ENCODE data around the gene PLK3.
"Not testable (repeated sequence)": the region's sequence is repeated elsewhere in the genome, so short reads cannot be mapped to it uniquely, and the experiment has no call there.

Gene PLK3

GRCh38 chr1:44788120-44788860, 11.9 kb upstream of the PLK3 start, which contains the start of gene BEST4:
Gene BEST4 (minus strand): TSS chr1:44788170. CDS start chr1:44787705, 465 bp downstream.
- no peak for DNase-seq

GRCh38 chr1:44790968-44791801, 9.0 kb upstream of the PLK3 start:
- DNase-seq = no peak

DNA sequence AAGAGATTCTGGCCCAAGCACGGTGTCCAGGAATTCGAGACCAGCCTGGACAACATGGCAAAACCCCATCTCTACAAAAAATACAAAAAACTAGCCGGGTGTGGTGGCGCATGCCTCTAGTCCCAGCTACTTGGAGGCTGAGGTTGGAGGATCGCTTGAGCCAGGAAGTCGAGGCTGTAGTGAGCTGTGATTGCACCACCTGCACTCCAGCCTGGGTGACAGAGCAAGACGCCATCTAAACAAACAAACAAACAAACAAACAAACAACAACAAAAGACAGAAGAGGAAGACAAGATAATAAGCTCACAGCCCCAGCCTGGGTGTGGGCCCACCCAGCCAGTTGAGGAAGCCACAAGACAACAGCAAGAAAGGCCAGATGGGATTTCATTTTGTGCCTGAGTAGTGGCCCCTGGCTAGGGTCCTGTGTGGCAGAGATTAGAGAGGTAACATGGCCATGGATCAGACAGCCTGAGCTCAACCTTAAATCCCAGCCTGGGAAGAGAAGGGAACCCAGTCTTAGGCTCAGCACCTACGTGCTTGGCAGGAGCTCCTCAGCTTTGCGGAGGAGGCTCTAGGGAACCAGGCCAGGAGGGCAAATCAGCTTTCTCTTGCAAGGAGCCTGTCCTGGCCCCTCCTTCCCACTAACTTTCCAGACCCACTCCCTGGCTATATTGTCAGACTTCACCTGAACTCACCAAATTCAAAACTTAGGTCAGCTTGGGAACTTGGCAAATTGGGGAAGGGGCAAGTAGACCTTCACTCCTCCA, 7.3 kb upstream of the PLK3 start:
- no peak for DNase-seq

DNA sequence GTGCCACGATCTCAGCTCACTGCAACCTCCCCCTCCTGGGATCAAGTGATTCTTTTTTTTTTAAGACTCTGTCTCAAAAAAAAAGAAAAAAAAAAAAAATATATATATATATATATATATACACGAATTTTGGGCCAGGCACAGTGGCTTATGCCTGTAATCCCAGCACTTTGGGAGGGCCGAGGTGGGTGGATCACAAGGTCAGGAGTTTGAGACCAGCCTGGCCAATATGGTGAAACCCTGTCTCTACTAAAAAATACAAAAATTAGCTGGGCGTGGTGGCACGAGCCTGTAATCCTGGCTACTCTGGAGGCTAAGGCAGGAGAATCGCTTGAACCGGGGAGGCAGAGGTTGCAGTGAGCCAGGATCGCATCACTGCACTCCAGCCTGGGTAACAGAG, 2.3 kb upstream of the PLK3 start:
- not testable (repeated sequence) for DNase-seq

- DNase-seq = no peak
These were observed 1.5 kb upstream of the PLK3 start for GRCh38 chr1:44798481-44799365.

DNA sequence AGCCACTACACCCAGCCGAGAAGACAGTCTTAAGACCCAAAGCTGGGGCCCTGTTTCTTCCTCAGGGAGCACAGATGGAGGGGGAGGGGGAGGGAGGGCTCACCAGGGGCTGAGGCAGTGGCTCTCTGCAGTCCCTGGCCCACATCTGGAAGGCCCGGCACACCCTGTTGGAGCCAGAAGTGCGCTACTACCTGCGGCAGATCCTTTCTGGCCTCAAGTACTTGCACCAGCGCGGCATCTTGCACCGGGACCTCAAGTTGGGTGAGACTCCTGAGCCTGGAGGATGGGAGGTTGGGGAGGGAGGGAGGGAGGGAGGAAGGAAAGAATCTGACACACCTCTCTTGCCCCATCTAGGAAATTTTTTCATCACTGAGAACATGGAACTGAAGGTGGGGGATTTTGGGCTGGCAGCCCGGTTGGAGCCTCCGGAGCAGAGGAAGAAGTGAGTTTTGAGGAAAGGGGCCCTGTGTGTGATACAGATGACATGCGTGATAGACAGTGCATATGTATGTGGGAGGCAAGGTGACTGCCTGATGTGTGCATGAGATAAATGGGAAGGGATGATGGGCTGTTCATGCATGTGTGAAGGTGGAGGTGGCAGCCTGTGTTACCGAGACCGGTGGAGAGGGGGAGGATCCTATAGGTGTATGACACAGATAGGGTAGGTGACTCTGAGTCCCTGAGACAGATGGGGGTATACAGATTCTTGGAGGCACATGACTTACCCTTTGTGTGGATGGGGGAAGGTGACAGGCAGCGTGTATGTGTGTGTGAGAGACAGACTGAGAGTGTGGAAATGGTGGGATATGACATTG, 1.5 kb downstream of the PLK3 start:
- DNase-seq = no peak

DNA sequence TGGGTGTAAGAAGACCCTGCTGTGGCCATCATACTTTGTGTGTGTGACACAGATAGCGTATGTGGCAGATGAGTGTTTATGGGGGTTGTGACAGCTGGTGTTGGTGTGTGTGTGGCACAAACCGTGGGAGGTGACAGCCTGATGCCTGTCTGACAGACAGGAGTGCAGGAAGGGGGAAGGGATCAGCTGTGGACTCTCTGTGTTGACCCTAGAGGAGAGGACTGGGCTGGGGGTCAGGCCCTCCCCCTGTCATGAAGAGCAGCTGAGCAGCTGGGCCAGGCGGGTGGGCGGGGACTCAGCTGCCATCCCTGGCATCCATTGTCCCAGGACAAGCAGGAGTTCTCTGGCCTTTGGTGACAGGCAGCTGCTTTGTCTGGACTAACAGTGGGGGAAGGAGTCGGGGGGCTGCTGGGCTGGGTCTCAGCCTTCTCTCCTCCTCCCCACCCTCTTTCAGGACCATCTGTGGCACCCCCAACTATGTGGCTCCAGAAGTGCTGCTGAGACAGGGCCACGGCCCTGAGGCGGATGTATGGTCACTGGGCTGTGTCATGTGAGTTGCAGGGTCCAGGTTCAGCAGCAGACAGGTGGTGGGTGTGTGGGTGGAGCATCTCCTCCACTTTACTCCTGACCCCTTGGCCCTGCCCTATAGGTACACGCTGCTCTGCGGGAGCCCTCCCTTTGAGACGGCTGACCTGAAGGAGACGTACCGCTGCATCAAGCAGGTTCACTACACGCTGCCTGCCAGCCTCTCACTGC, 2.3 kb downstream of the PLK3 start:
- DNase-seq = no peak

DNA sequence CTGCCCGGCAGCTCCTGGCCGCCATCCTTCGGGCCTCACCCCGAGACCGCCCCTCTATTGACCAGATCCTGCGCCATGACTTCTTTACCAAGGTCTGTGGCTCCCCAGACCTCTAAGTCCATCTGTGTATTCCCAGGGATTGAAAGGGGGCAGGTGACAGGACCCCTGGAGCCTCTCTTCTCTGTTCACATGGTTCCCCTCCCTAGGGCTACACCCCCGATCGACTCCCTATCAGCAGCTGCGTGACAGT, 2.8 kb downstream of the PLK3 start:
- no peak for DNase-seq

DNA sequence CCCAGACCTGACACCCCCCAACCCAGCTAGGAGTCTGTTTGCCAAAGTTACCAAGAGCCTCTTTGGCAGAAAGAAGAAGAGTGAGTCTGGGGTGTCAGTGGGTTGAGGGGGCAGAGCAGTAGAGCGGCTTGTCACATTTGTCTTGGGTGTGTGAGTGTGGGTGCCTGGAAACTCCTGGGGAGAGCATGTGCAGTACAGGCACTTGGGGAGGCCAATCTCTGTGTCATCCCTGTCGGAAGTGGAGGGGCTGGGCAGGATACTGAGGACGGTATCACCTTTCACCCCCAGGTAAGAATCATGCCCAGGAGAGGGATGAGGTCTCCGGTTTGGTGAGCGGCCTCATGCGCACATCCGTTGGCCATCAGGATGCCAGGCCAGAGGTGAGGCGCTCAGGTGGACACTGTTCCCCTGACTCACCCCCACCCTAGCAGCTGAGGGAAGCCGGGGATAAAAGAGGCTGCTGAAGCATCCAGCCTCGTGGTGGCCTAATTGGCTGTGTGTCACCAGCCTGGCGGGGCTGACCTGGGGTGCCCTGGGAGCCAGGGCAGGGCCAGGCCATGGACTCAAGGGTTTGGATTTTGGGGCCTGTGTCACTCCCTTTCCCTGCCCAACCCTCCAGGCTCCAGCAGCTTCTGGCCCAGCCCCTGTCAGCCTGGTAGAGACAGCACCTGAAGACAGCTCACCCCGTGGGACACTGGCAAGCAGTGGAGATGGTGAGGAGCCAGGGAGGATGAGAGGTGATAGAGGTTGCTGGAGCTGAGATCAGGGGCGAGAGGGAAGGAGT, 3.3 kb downstream of the PLK3 start:
- no peak for DNase-seq

DNA sequence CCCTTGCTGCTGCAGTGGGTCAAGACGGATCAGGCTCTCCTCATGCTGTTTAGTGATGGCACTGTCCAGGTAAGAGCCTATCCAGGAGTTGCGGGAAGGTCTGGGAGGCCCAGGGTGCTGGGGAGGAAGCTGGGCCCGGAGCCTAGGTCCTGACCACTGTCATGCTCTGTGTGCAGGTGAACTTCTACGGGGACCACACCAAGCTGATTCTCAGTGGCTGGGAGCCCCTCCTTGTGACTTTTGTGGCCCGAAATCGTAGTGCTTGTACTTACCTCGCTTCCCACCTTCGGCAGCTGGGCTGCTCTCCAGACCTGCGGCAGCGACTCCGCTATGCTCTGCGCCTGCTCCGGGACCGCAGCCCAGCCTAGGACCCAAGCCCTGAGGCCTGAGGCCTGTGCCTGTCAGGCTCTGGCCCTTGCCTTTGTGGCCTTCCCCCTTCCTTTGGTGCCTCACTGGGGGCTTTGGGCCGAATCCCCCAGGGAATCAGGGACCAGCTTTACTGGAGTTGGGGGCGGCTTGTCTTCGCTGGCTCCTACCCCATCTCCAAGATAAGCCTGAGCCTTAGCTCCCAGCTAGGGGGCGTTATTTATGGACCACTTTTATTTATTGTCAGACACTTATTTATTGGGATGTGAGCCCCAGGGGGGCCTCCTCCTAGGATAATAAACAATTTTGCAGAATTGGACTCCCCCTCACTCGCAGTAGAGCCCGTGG, 5.3 kb downstream of the PLK3 start:
- DNase-seq = no peak

DNA sequence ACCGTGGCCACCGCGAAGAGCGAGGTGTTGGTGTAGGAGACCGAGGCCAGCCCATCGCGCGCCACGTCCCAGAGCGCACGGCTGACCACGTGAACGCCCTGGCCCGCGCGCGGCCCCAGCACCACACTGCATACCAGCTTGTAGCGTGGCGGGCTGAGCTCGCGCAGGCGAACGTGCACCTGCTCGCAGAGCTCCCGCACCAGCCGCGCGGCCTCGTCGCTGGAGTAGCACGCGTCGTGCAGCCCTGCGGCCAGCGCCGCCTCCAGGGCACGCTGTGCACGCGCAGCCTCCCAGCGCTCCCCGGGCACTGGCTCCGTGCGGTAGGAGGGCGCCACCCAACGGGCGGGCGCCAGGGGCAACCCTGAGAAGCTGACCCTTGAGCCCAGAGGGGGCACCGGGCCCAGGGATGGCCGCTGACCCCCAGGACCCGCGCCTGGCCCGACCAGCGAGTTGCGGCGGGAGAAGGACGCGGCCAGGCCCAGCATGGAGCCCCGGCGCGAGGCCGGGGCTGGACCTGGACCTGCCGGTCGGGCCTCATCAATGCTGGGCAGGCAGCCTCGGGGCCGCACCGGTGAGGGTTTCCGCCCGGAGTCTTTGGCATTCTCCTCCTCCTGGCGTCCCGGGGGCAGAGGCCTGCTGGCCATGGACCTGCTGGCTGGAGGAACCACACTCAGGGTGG, 6.0 kb downstream of the PLK3 start:
- no peak for DNase-seq

- no peak for DNase-seq
These were observed 6.7 kb downstream of the PLK3 start, which contains the start of gene DYNLT4 for GRCh38 chr1:44806704-44807363. Gene DYNLT4 (minus strand): TSS chr1:44807351. CDS start chr1:44806668, 683 bp downstream.

GRCh38 chr1:44807364-44808062, 7.3 kb downstream of the PLK3 start:
- no peak for DNase-seq

- no peak for DNase-seq
These were observed 8.1 kb downstream of the PLK3 start, which contains the start of gene BTBD19 for GRCh38 chr1:44808063-44808937. Gene BTBD19 (plus strand): TSS chr1:44808523. CDS start chr1:44808821, 298 bp downstream.

DNA sequence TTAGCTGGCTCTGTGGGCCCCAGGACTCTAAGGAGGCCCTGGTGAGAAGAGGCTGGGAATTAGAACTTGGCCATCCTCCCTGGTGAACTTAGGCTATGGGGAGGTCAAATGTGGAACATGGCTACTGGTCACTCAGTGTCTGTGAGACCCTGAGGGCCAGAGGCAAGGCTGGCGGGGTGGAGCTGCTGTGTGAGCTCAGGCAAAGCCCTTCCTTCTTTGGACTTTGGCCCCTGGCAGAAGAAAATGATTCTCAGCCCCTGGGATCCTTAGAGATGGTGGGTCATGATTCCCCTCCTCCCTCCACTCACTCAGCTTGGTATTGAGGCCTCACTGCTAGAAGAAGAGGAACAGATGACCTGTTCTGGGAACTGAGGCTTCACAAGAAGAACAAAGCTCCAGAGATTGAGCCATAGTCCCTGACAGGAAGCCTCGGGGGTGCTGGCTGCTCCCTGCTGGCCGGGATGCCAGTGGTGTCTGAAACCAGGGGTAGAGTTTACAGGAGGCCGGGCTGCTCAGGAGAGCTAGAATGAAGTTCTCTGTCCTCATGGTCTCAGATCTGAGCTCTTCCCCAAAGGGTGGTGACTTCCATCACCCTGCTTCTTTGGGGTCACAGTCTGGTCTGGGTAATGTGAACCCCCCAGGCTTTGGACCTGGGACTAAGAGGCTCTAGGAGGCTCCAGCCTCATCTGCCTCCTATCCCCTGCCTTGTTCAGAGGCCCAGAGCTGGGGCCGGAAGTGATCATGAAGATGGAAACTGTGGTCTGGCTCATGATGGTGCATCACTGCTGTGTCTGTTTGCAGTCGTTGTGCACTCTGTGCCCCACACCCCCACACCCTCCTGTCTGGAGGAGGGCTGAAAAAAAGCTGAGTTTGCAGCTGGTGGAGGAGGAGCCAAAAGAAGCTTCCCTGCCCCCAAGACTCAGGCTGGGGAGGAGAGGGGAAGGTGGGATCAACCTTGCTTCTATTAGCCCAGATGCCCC, 9.1 kb downstream of the PLK3 start:
- DNase-seq = no peak

Measured in NCI-H1436 treated with DMSO at 0.1 percent for 48 hours (cell line).